ENCODE results near the gene WNT9A.

The WNT9A gene

GRCh38 chr1:227909188-227909587 lies 38.5 kb downstream of the WNT9A start:
- no peak for DNase-seq (ENCODE audit: low spot score)
- in situ Hi-C loops (cut with MboI; ENCODE audit: low pct_unique_long_range_greater_than_20kb, low sequenced_read_pairs, unreplicated experiment), result no loop called here
- TF ChIP-seq CTCF (IDR thresholded peaks at IDR 0.05; ENCODE audit: extremely low read depth, insufficient read depth, missing control alignments), result no peak

- in situ Hi-C loops (cut with MboI; ENCODE audit: low pct_unique_long_range_greater_than_20kb, low sequenced_read_pairs, unreplicated experiment), result no loop called here
- DNase-seq (ENCODE audit: low spot score), result no peak
- TF ChIP-seq CTCF (IDR thresholded peaks at IDR 0.05; ENCODE audit: extremely low read depth, insufficient read depth, missing control alignments), result no peak
Observed at GRCh38 chr1:227908359-227908758, 39.4 kb downstream of the WNT9A start.

GRCh38 chr1:227907439-227908015 lies 40.2 kb downstream of the WNT9A start:
- in situ Hi-C loops (cut with MboI; ENCODE audit: low pct_unique_long_range_greater_than_20kb, low sequenced_read_pairs, unreplicated experiment), result no loop called here
- TF ChIP-seq CTCF (IDR thresholded peaks at IDR 0.05; ENCODE audit: extremely low read depth, insufficient read depth, missing control alignments), result no peak

GRCh38 chr1:227906550-227907071 lies 41.1 kb downstream of the WNT9A start:
- TF ChIP-seq CTCF (IDR thresholded peaks at IDR 0.05; ENCODE audit: extremely low read depth, insufficient read depth, missing control alignments), result no peak
- in situ Hi-C loops (cut with MboI; ENCODE audit: low pct_unique_long_range_greater_than_20kb, low sequenced_read_pairs, unreplicated experiment), result no loop called here
- DNase-seq (ENCODE audit: low spot score), result no peak

More at GRCh38 chr1:227907439-227908015, 40.2 kb downstream of the WNT9A start:
- DNase-seq (ENCODE audit: low spot score), result no peak

- TF ChIP-seq CTCF (IDR thresholded peaks at IDR 0.05; ENCODE audit: extremely low read depth, insufficient read depth, missing control alignments), result no peak
- DNase-seq (ENCODE audit: low spot score), result no peak
- in situ Hi-C loops (cut with MboI; ENCODE audit: low pct_unique_long_range_greater_than_20kb, low sequenced_read_pairs, unreplicated experiment), result no loop called here
Observed at GRCh38 chr1:227905573-227906487, 41.9 kb downstream of the WNT9A start.

GRCh38 chr1:227904541-227905335 lies 43.0 kb downstream of the WNT9A start:
- no peak for TF ChIP-seq CTCF (IDR thresholded peaks at IDR 0.05; ENCODE audit: extremely low read depth, insufficient read depth, missing control alignments)
- in situ Hi-C loops (cut with MboI; ENCODE audit: low pct_unique_long_range_greater_than_20kb, low sequenced_read_pairs, unreplicated experiment), result no loop called here
- no peak for DNase-seq (ENCODE audit: low spot score)
